SU-DHL-6 (cell line): ENCODE results near the gene NINJ2.

Experiments
- H2AFZ ChIP-seq: fragments of 200-600 bp; sonication (generic); 2 replicates; pipeline ENCODE4 v1.6.1; 2014; ENCODE audit warnings: low read depth, mild to moderate bottlenecking, moderate library complexity, mixed read lengths, antibody characterized with exemption, low read length; ENCODE audit not compliant: severe bottlenecking
- H3F3A ChIP-seq: fragments of 200-600 bp; shearing (Covaris generic); 2 replicates; pipeline ENCODE4 v1.6.0; 2016; ENCODE audit warnings: antibody characterized with exemption, mild to moderate bottlenecking; ENCODE audit not compliant: insufficient read depth
- H3K27ac ChIP-seq: fragments of 200-600 bp; sonication (generic); 2 replicates; pipeline ENCODE4 v1.5.1; 2016; ENCODE audit warnings: low read depth, mild to moderate bottlenecking, low read length, moderate library complexity, mixed read lengths
- H3K27me3 ChIP-seq: fragments of 200-600 bp; sonication (generic), shearing (Covaris generic); 2 replicates; pipeline ENCODE4 v1.6.0; 2014; ENCODE audit warnings: mild to moderate bottlenecking, low read length
- H3K36me3 ChIP-seq: fragments of 200-600 bp; sonication (generic); 2 replicates; pipeline ENCODE4 v1.6.1; 2014; ENCODE audit warnings: mild to moderate bottlenecking, low read length, mixed read lengths
- H3K4me2 ChIP-seq: fragments of 300-600, 200-600 bp; shearing (Covaris generic), sonication (generic); 2 replicates; pipeline ENCODE4 v1.6.0; 2014; ENCODE audit warnings: low read length, low read depth, mild to moderate bottlenecking; ENCODE audit not compliant: poor library complexity, severe bottlenecking
- H3K4me3 ChIP-seq: fragments of 200-600 bp; sonication (generic); 2 replicates; pipeline ENCODE4 v1.5.1; 2014; ENCODE audit warnings: antibody characterized with exemption, low read length, mild to moderate bottlenecking, mixed read lengths; ENCODE audit not compliant: insufficient read depth, poor library complexity, severe bottlenecking
- H3K79me2 ChIP-seq: fragments of 200-600 bp; sonication (generic); 2 replicates; pipeline ENCODE4 v1.6.1; 2014; ENCODE audit warnings: mild to moderate bottlenecking, low read length, moderate library complexity; ENCODE audit not compliant: insufficient read depth
- H3K9ac ChIP-seq: fragments of 200-600 bp; sonication (generic); 2 replicates; pipeline ENCODE4 v1.7.0; 2014; ENCODE audit warnings: mild to moderate bottlenecking, low read length
- H3K9me2 ChIP-seq: fragments of 200-600 bp; sonication (generic); replicated peaks from 2 replicates; pipeline ENCODE4 v1.6.1; 2014; ENCODE audit warnings: low read length; ENCODE audit not compliant: insufficient read depth
- H3K9me3 ChIP-seq: fragments of 200-600 bp; sonication (generic); 2 replicates; pipeline ENCODE4 v1.6.1; 2014; ENCODE audit warnings: low read length, mixed read lengths; ENCODE audit not compliant: insufficient read depth
- H4K20me1 ChIP-seq: fragments of 200-600 bp; sonication (generic); 2 replicates; pipeline ENCODE4 v1.6.1; 2014; ENCODE audit warnings: low read depth, mild to moderate bottlenecking, antibody characterized with exemption, low read length, moderate library complexity, mixed read lengths
- EZH2phosphoT487 ChIP-seq: fragments of 200-600 bp; sonication (generic), shearing (Covaris generic); conservative IDR thresholded peaks from 2 replicates; pipeline ENCODE4 v1.6.1; 2018; ENCODE audit warnings: mild to moderate bottlenecking, antibody characterized with exemption, low read length, moderate library complexity, mixed read lengths
- TF ChIP-seq, protein P1 (sequence below): fragments of 200-600 bp; sonication (generic); IDR thresholded peaks from one replicate; pipeline ENCODE4 v1.5.1; 2017; ENCODE audit warnings: antibody characterized with exemption, mild to moderate bottlenecking, low read length, moderate library complexity; ENCODE audit not compliant: insufficient read depth, poor library complexity, severe bottlenecking

Gene NINJ2

DNA sequence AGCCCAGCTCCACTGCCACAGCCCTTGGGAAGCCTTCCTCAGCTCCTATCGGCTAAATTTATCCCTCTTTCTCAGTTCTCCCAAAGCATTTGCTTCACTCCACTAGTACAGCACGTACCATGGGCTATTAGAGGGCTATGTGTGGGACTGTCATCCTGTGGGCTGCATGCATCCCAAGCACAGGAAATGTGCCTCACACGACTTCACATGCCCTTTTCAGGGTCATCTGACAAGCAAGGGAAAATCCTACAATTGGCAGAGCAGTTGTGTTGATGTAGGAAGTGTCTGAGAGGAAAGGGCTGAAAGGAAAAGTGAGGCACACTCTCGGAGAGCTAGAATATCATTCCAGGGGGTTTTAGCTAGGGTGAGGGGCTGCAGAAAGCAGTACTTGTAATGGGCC, 47.6 kb downstream of the NINJ2 start:
- H3K27me3 ChIP-seq, result 0 out of 2 replicates have a peak, but pooled peaks cover 4% of the 10 kb centered on the region
- H4K20me1 ChIP-seq, result no peaks in the 10 kb centered on the region

DNA sequence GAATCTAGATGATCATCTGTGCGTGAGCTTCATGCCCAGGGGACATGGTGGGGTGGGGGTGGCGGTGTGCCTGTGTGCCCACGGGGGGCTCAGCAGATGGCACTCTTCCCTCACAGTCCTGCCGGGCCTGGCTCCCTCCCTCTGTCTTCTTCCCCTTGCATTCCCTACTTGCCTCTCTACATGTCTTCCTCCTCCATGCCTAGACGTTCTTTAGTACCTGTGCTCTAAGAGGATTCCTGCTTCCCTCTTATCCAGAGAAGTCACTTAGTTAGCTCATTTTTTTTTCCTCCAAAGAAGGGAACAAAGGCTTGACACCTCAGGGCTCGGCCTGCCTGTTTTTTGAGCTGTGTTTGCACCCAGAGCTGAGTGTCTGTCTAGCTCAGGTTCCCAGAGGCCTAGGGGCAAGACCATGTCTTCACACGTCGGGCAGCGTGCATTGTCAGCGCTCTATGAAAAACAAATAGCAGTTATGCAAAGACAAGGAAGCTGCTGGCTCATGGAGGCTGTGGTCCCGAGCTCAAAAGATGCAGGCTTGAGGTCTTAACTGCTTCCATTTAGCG, 48.8 kb downstream of the NINJ2 start:
- no peak overlapping the region for H3K9ac ChIP-seq
- H3K4me2 ChIP-seq, result no peak overlapping the region
- no peaks in the 10 kb centered on the region for H4K20me1 ChIP-seq
- H3K9me2 ChIP-seq, result no peaks in the 10 kb centered on the region
- H3K27ac ChIP-seq, result no peak overlapping the region
- H2AFZ ChIP-seq, result no peak overlapping the region
- H3K36me3 ChIP-seq, result no peaks in the 10 kb centered on the region
- H3F3A ChIP-seq, result no peaks in the 10 kb centered on the region
- 0 out of 2 replicates have a peak, but pooled peaks cover 4% of the 10 kb centered on the region for H3K27me3 ChIP-seq
- no peaks in the 10 kb centered on the region for H3K79me2 ChIP-seq
- no peaks in the 10 kb centered on the region for H3K9me3 ChIP-seq
- H3K4me3 ChIP-seq, result no peak overlapping the region
- TF ChIP-seq, protein P1, sequence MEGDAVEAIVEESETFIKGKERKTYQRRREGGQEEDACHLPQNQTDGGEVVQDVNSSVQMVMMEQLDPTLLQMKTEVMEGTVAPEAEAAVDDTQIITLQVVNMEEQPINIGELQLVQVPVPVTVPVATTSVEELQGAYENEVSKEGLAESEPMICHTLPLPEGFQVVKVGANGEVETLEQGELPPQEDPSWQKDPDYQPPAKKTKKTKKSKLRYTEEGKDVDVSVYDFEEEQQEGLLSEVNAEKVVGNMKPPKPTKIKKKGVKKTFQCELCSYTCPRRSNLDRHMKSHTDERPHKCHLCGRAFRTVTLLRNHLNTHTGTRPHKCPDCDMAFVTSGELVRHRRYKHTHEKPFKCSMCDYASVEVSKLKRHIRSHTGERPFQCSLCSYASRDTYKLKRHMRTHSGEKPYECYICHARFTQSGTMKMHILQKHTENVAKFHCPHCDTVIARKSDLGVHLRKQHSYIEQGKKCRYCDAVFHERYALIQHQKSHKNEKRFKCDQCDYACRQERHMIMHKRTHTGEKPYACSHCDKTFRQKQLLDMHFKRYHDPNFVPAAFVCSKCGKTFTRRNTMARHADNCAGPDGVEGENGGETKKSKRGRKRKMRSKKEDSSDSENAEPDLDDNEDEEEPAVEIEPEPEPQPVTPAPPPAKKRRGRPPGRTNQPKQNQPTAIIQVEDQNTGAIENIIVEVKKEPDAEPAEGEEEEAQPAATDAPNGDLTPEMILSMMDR, result peak; percentile 28
- TF ChIP-seq EZH2phosphoT487, result no peak

More for the DNA sequence above, 47.6 kb downstream of the NINJ2 start:
- H3K4me2 ChIP-seq, result no peak overlapping the region
- no peak overlapping the region for H3K9ac ChIP-seq
- H3F3A ChIP-seq, result no peaks in the 10 kb centered on the region
- H3K27ac ChIP-seq, result no peak overlapping the region
- TF ChIP-seq, protein P1, result no peak
- TF ChIP-seq EZH2phosphoT487, result no peak
- no peaks in the 10 kb centered on the region for H3K9me2 ChIP-seq
- no peaks in the 10 kb centered on the region for H3K36me3 ChIP-seq
- no peaks in the 10 kb centered on the region for H3K79me2 ChIP-seq
- no peak overlapping the region for H3K4me3 ChIP-seq
- no peaks in the 10 kb centered on the region for H3K9me3 ChIP-seq
- no peak overlapping the region for H2AFZ ChIP-seq

DNA sequence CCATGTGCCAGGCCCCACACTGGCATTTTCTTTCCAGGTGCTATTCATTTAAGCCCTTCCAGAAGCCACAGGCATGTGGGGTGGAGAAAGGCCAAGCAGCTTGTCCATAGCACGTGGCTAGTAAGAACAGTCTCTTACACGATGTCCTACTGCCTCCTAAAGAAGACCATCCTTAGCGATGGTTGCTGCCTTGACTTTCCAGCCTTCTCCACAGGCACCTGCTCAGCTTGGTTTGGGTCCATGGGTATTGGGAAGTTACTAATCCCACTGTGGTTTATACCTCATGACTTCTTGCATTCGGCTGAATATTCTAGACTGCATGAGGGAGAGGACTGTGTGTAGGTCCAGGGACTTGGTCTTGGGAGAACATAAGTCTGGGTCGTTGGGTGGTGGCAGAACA, 49.2 kb downstream of the NINJ2 start:
- H4K20me1 ChIP-seq, result no peaks in the 10 kb centered on the region
- no peaks in the 10 kb centered on the region for H3K9me3 ChIP-seq
- H3K79me2 ChIP-seq, result no peaks in the 10 kb centered on the region
- H2AFZ ChIP-seq, result no peak overlapping the region
- 0 out of 2 replicates have a peak, but pooled peaks cover 4% of the 10 kb centered on the region for H3K27me3 ChIP-seq
- no peak for TF ChIP-seq EZH2phosphoT487
- TF ChIP-seq, protein P1, result no peak
- no peak overlapping the region for H3K4me3 ChIP-seq
- no peak overlapping the region for H3K27ac ChIP-seq
- no peaks in the 10 kb centered on the region for H3F3A ChIP-seq
- no peaks in the 10 kb centered on the region for H3K9me2 ChIP-seq
- H3K9ac ChIP-seq, result no peak overlapping the region
- no peak overlapping the region for H3K4me2 ChIP-seq
- no peaks in the 10 kb centered on the region for H3K36me3 ChIP-seq
